HCT116 (cell line): ENCODE measurements around the gene TDP1. TPM values are rescaled to one million over a fixed set of nuclear protein-coding genes. Genes with fewer than 3 reads are reported as not detected.

ENCODE experiments used
- ATAC-seq: fragments of 200-7000 bp; cut with Tn5 transposase; 2 replicates; pipeline ENCODE4 v1.9.1; 2020; ENCODE audit warnings: mild to moderate bottlenecking, moderate library complexity
- BruUV-seq: library from RNA; stranded (reverse); fragments of 400-500 nt; replicated peaks from 2 replicates; lab custom pipeline; 2021; lab: Mats Ljungman, UMichigan
- CTCF ChIA-PET: fragments of 300-600 bp; sonication (Branson Sonifier 250); formaldehyde crosslinking; loops from one replicate; lab custom pipeline; 2021; ENCODE audit warnings: antibody characterized with exemption; lab: Charles Lee
- POLR2A ChIA-PET: fragments of 300-600, 350-600 bp; sonication (Branson Sonifier 250); formaldehyde crosslinking; loops from one replicate; lab custom pipeline; 2021; ENCODE audit warnings: antibody characterized with exemption; lab: Charles Lee
- RAD21 ChIA-PET, 2 experiments: fragments of 300-600 bp; sonication (Branson Sonifier 250); formaldehyde crosslinking; loops; one replicate each; lab custom pipeline; 2023; ENCODE audit warnings: low total read pairs in 2 of 2; ENCODE audit not compliant: uncharacterized antibody in 2 of 2, unreplicated experiment in 2 of 2, low non-redundant PET in 1 of 2; lab: Charles Lee
- DNase-seq: peaks from one replicate; pipeline ENCODE4 v3.0.0-alpha.2; 2010; ENCODE audit warnings: low read depth, low spot score
- H2AFZ ChIP-seq: fragments of 200-600 bp; shearing (Covaris generic), sonication (generic); 2 replicates; pipeline ENCODE4 v1.6.1; 2017; ENCODE audit warnings: low read depth, mixed run types, mixed read lengths, antibody characterized with exemption, low read length; ENCODE audit not compliant: poor library complexity, severe bottlenecking
- H3K27ac ChIP-seq: 2 replicates; pipeline ENCODE4 v1.5.1; 2012; ENCODE audit warnings: low read depth, low read length
- H3K27me3 ChIP-seq: fragments of 200-600 bp; sonication (generic); 2 replicates; pipeline ENCODE4 v1.6.1; 2016; ENCODE audit warnings: mixed run types, low read length, mixed read lengths; ENCODE audit not compliant: insufficient read depth
- H3K36me3 ChIP-seq, 2 experiments: fragments of 200-500 bp in 1 of 2; fragments of 200-600 bp in 1 of 2; sonication (Bioruptor generic) in 1 of 2; sonication (generic) in 1 of 2; 2 replicates each; pipeline versions ENCODE4 v1.5.1 to v1.6.1; 2014 to 2016; ENCODE audit warnings: low read length in 2 of 2, inconsistent platforms in 1 of 2, mixed read lengths in 1 of 2, mixed run types in 1 of 2; ENCODE audit not compliant: insufficient read depth in 2 of 2, control insufficient read depth in 1 of 2
- H3K4me1 ChIP-seq, 2 experiments: fragments of 200-600 bp in 1 of 2; sonication (generic) in 1 of 2; 2 replicates each; pipeline versions ENCODE4 v1.5.1 to v1.6.1; 2012 to 2017; ENCODE audit warnings: low read length in 2 of 2, inconsistent platforms in 1 of 2, mild to moderate bottlenecking in 1 of 2, mixed read lengths in 1 of 2, mixed run types in 1 of 2, moderate library complexity in 1 of 2; ENCODE audit not compliant: insufficient read depth in 2 of 2, control insufficient read depth in 1 of 2
- H3K4me2 ChIP-seq: fragments of 200-600 bp; sonication (generic); 2 replicates; pipeline ENCODE4 v1.6.1; 2017; ENCODE audit warnings: mixed run types, low read length, mixed read lengths
- H3K4me3 ChIP-seq, 2 experiments: fragments of 200-600 bp in 1 of 2; sonication (generic) in 1 of 2; replicated peaks in 1 of 2; 2 replicates each; pipeline ENCODE4 v1.5.1; 2011 to 2016; ENCODE audit warnings: low read length in 2 of 2, control low read depth in 1 of 2, low read depth in 1 of 2, mild to moderate bottlenecking in 1 of 2, mixed read lengths in 1 of 2, mixed run types in 1 of 2
- H3K79me2 ChIP-seq: fragments of 200-600 bp; sonication (generic); 2 replicates; pipeline ENCODE4 v1.6.1; 2017; ENCODE audit warnings: mild to moderate bottlenecking, mixed run types, low read length, moderate library complexity, mixed read lengths; ENCODE audit not compliant: insufficient read depth
- H3K9ac ChIP-seq: fragments of 200-600 bp; sonication (generic); 2 replicates; pipeline ENCODE4 v1.6.1; 2016; ENCODE audit warnings: low read length, mixed read lengths
- H3K9me2 ChIP-seq: fragments of 200-600 bp; sonication (generic), shearing (Covaris generic); 2 replicates; pipeline ENCODE4 v1.6.1; 2017; ENCODE audit warnings: mixed run types, mild to moderate bottlenecking, moderate library complexity; ENCODE audit not compliant: insufficient read depth
- H3K9me3 ChIP-seq, 2 experiments: fragments of 200-500 bp in 1 of 2; fragments of 200-600 bp in 1 of 2; sonication (Bioruptor generic) in 1 of 2; sonication (generic) in 1 of 2; 2 replicates each; pipeline ENCODE4 v1.6.1; 2014 to 2017; ENCODE audit warnings: low read length in 2 of 2, mixed read lengths in 2 of 2, inconsistent platforms in 1 of 2, low read depth in 1 of 2, mild to moderate bottlenecking in 1 of 2, mixed run types in 1 of 2, moderate library complexity in 1 of 2; ENCODE audit not compliant: control insufficient read depth in 1 of 2, insufficient read depth in 1 of 2
- H4K20me1 ChIP-seq: fragments of 200-600 bp; sonication (generic), shearing (Covaris generic); 2 replicates; pipeline ENCODE4 v1.6.1; 2017; ENCODE audit warnings: mixed run types, mild to moderate bottlenecking, moderate library complexity; ENCODE audit not compliant: insufficient read depth
- CEBPB ChIP-seq: IDR thresholded peaks from 2 replicates; pipeline ENCODE4 v1.6.1; 2012; ENCODE audit warnings: low read depth
- EZH2 ChIP-seq: fragments of 200-600 bp; sonication (generic); IDR thresholded peaks from 2 replicates; pipeline ENCODE4 v1.6.1; 2017; ENCODE audit warnings: antibody characterized with exemption, mixed run types
- FOSL1 ChIP-seq: IDR thresholded peaks from 2 replicates; pipeline ENCODE4 v1.6.1; 2012; ENCODE audit warnings: low read depth
- RAD21 ChIP-seq: IDR thresholded peaks from 2 replicates; pipeline ENCODE4 v1.6.1; 2012; ENCODE audit warnings: low read depth, mild to moderate bottlenecking
- SRF ChIP-seq: IDR thresholded peaks from 2 replicates; pipeline ENCODE4 v1.6.1; 2012; ENCODE audit warnings: low read depth
- TCF7L2 ChIP-seq: IDR thresholded peaks from 2 replicates; pipeline ENCODE4 v1.7.0; 2011; ENCODE audit warnings: borderline replicate concordance, inconsistent platforms; ENCODE audit not compliant: insufficient read depth, insufficient read length; ENCODE audit errors: extremely low read depth
- intact Hi-C: fragments of 100-400 bp; cut with micrococcal nuclease; formaldehyde crosslinking; loops from 2 replicates; pipeline ENCODE4 v1.10.0; 2022
- total RNA-seq: library from RNA; stranded (reverse); gene quantifications from one replicate; pipeline ENCODE4 v1.2.1, GENCODE V29; 2021; ENCODE audit not compliant: unreplicated experiment
- TF ChIP-seq, protein P1 (sequence below), 3 experiments: fragments of 200-600 bp in 1 of 3; sonication (generic) in 1 of 3; IDR thresholded peaks in 2 of 3; conservative IDR thresholded peaks in 1 of 3; 2 replicates each; pipeline ENCODE4 v1.5.1; 2012 to 2017; ENCODE audit warnings: low read depth in 2 of 3, low read length in 2 of 3, antibody characterized with exemption in 1 of 3, borderline replicate concordance in 1 of 3, control low read depth in 1 of 3, mild to moderate bottlenecking in 1 of 3, mixed read lengths in 1 of 3, mixed run types in 1 of 3, moderate library complexity in 1 of 3; ENCODE audit not compliant: insufficient read depth in 1 of 3
- TF ChIP-seq, protein P2 (sequence below): IDR thresholded peaks from 2 replicates; pipeline ENCODE4 v1.6.1; 2012; ENCODE audit warnings: low read depth

The TDP1 gene
- total RNA-seq, 1 experiment from 2014 or later, result 37.1 TPM

DNA sequence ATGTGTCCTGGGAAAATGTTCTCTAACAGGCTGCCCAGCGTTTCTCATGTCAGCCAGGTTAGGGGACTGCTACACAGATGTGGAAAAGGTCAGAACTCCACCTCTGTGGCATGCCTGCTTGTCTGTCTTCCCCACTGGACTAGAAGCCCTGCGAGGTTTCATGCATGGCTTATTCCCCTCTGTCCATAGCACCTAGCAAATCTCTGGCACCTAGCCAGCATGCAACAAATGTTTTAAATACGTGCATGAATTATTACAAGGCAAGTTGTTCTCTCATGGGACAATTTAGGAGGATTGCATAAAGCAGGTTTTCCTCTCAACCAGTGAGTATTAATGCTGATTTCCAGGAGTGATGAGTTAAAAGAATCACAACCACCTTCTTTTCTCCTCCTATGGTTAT is 84.7 kb downstream of the TDP1 start:
- no peaks in the 10 kb centered on the region for H3K79me2 ChIP-seq
- TF ChIP-seq, protein P1, sequence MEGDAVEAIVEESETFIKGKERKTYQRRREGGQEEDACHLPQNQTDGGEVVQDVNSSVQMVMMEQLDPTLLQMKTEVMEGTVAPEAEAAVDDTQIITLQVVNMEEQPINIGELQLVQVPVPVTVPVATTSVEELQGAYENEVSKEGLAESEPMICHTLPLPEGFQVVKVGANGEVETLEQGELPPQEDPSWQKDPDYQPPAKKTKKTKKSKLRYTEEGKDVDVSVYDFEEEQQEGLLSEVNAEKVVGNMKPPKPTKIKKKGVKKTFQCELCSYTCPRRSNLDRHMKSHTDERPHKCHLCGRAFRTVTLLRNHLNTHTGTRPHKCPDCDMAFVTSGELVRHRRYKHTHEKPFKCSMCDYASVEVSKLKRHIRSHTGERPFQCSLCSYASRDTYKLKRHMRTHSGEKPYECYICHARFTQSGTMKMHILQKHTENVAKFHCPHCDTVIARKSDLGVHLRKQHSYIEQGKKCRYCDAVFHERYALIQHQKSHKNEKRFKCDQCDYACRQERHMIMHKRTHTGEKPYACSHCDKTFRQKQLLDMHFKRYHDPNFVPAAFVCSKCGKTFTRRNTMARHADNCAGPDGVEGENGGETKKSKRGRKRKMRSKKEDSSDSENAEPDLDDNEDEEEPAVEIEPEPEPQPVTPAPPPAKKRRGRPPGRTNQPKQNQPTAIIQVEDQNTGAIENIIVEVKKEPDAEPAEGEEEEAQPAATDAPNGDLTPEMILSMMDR (IDR thresholded peaks at IDR 0.05 in 2 of 3, conservative IDR thresholded peaks at IDR 0.05 in 1 of 3; ENCODE audit: borderline replicate concordance in 1 of 3, insufficient read depth in 1 of 3, low read depth in 2 of 3, low read length in 2 of 3), result no peak
- no peak for TF ChIP-seq EZH2
- TF ChIP-seq, all 23 proteins: peak for 0
- H3K4me3 ChIP-seq, result no peak overlapping the region
- DNase-seq (no peak), ATAC-seq (no peak)
- ChIA-PET RAD21 (no interaction called here), POLR2A (no interaction called here), CTCF (no interaction called here)
- H3K36me3 ChIP-seq, result peaks cover 0 to 3% of the 10 kb centered on the region in 2 experiments; a peak in 2 of 4 replicates
- no peak overlapping the region for H3K27ac ChIP-seq
- H3K4me2 ChIP-seq, result no peak overlapping the region
- no peaks in the 10 kb centered on the region for H3K9me2 ChIP-seq
- no peak overlapping the region for H3K9ac ChIP-seq
- H3K4me1 ChIP-seq, result no peaks in the 10 kb centered on the region
- no peak overlapping the region for H2AFZ ChIP-seq
- no peaks in the 10 kb centered on the region for H3K27me3 ChIP-seq
- intact Hi-C loops, result no loop called here
- H3K9me3 ChIP-seq, result no peaks in the 10 kb centered on the region
- no TSS peak for BruUV-seq
- no peaks in the 10 kb centered on the region for H4K20me1 ChIP-seq

DNA sequence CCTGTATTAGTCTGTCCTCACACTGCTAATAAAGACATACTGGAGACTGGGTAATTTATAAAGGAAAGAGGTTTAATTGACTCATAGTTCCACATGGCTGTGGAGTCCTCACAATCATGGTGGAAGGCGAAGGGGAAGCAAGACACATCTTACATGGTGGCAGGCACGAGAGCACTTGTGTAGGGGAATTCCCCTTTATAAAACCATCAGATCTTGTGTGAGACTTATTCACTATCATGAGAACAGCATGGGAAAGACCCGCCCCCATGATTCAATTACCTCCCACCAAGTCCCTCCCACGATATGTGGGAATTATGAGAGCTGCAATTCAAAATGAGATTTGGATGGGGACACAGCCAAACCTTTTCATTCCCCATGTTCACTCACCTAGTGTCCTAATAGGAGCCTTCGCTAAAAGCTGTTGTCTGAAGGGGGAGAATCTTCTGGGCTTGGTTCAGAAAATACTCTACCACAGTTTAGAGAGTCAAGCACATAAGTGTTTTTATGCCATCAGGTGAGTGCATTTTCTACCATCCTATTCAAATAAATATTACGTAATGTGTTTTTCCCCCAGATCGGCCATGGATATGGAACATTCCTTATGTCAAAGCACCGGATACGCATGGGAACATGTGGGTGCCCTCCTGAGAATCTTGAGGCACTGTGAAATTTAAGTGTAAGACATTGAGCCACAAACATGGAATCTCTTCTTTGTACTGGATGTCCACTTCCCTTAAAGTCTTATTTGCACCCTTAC is 86.9 kb downstream of the TDP1 start:
- Histone ChIP-seq H4K20me1 (no peaks in the 10 kb centered on the region), H3K4me3 (no peak overlapping the region), H3K9me3 (no peaks in the 10 kb centered on the region), H2AFZ (no peak overlapping the region), H3K4me2 (no peak overlapping the region), H3K9ac (no peak overlapping the region), H3K79me2 (no peaks in the 10 kb centered on the region), H3K27me3 (no peaks in the 10 kb centered on the region), H3K9me2 (no peaks in the 10 kb centered on the region), H3K4me1 (no peaks in the 10 kb centered on the region), H3K27ac (no peak overlapping the region), H3K36me3 (no peaks in the 10 kb centered on the region; a peak in 1 of 4 replicates)
- intact Hi-C loops, result no loop called here
- ATAC-seq (no peak), DNase-seq (no peak)
- POLR2A ChIA-PET, result no interaction called here
- TF ChIP-seq FOSL1 (no peak), EZH2 (no peak), RAD21 (no peak), CEBPB (no peak), SRF (no peak), TCF7L2 (no peak)
- TF ChIP-seq, protein P2, sequence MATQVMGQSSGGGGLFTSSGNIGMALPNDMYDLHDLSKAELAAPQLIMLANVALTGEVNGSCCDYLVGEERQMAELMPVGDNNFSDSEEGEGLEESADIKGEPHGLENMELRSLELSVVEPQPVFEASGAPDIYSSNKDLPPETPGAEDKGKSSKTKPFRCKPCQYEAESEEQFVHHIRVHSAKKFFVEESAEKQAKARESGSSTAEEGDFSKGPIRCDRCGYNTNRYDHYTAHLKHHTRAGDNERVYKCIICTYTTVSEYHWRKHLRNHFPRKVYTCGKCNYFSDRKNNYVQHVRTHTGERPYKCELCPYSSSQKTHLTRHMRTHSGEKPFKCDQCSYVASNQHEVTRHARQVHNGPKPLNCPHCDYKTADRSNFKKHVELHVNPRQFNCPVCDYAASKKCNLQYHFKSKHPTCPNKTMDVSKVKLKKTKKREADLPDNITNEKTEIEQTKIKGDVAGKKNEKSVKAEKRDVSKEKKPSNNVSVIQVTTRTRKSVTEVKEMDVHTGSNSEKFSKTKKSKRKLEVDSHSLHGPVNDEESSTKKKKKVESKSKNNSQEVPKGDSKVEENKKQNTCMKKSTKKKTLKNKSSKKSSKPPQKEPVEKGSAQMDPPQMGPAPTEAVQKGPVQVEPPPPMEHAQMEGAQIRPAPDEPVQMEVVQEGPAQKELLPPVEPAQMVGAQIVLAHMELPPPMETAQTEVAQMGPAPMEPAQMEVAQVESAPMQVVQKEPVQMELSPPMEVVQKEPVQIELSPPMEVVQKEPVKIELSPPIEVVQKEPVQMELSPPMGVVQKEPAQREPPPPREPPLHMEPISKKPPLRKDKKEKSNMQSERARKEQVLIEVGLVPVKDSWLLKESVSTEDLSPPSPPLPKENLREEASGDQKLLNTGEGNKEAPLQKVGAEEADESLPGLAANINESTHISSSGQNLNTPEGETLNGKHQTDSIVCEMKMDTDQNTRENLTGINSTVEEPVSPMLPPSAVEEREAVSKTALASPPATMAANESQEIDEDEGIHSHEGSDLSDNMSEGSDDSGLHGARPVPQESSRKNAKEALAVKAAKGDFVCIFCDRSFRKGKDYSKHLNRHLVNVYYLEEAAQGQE, result no peak
- no TSS peak for BruUV-seq
- CTCF ChIA-PET, result no interaction called here
- RAD21 ChIA-PET, result no interaction called here
